HG03432 (cell line): ENCODE results near the gene MAST4.

Experiments
- ATAC-seq: cut with Tn5 transposase; IDR thresholded peaks from one replicate; pipeline ENCODE4 v1.9.1; 2021; ENCODE audit warnings: mild to moderate bottlenecking, moderate library complexity; ENCODE audit not compliant: unreplicated experiment

Gene MAST4

DNA sequence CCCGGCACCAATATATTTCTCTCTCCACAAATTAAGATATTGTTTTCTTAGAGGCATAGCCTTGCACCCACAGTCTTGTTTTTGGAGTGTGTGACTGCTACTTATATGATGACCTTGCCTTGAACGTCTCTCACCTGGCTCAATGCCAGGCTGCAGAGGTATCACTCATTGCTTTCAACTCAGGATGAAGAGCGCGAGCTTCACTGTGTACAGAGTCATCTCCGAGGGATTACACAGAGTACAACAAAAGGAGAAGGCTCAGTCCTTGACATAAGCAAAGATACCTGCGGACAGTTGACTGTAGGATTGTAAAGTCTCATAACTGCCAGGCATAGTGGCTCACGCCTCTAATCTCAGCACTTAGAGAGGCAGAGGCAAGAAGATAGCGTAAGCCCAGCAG lies 546.6 kb downstream of the MAST4 start:
- ATAC-seq, result no peak

- no peak for ATAC-seq
Measured at GRCh38 chr5:67143549-67143948, 547.4 kb downstream of the MAST4 start.

DNA sequence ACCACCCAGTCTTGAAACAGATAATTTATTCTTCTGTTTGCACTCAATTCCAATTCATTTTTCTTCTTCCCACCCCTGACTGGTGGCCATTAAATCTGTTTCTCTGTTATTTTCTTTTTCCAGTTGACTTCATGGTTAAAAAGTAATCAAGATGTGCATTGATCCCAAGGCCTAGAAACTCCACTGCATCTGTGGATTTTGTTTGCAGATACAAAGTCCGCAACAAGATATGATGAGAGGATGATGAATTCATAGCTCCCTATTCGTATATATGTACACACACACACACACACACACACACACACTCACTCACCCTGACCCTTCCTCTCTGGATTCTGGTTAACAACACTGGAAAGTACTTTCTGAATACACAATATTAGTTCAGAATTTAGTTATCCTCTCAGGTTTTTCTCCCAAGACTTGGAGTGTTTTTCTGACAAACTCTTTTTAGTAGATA lies 548.0 kb downstream of the MAST4 start:
- no peak for ATAC-seq

- ATAC-seq, result no peak
Measured at GRCh38 chr5:67146574-67146973, 550.4 kb downstream of the MAST4 start.

- no peak for ATAC-seq
Measured at GRCh38 chr5:67146981-67147380, 550.8 kb downstream of the MAST4 start.

- ATAC-seq, result no peak
Measured at GRCh38 chr5:67147760-67148159, 551.6 kb downstream of the MAST4 start.

DNA sequence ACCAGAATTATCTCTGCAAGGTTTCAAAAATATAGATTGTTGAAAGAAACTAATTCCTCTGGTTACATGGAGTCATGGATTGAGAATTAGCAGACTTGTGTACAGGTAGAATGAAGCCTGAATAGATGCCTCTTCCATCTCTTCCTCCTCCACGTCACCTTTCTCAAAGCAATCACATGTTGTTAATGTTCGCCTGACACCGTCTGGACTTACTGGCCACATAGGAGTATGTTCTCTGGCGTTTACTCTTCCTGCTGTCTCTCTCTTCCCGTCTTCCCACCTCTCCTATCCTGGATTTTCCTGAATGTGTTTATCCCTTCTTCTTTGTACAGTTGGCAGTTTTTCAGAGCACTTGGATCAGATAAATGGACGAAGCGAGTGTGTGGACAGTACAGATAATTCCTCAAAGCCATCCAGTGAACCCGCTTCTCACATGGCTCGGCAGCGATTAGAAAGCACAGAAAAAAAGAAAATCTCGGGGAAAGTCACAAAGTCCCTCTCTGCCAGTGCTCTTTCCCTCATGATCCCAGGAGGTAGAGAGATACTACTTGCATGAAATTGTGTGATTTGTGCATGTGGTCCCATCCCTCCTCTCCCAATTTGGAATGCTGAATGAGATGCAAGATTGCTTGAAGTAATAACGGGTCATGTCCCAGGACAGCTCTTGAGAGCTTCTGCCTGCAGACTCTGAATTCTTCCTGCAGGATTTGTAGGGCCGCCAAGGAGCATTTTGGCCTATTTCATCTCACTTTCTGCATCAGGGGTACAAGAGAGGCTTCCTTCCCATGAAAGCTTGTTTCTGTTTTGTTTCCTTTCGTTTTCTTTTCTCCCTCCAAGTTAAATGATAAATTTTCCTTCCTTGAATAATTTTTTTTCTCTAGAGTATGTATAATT lies 553.1 kb downstream of the MAST4 start:
- no peak for ATAC-seq

DNA sequence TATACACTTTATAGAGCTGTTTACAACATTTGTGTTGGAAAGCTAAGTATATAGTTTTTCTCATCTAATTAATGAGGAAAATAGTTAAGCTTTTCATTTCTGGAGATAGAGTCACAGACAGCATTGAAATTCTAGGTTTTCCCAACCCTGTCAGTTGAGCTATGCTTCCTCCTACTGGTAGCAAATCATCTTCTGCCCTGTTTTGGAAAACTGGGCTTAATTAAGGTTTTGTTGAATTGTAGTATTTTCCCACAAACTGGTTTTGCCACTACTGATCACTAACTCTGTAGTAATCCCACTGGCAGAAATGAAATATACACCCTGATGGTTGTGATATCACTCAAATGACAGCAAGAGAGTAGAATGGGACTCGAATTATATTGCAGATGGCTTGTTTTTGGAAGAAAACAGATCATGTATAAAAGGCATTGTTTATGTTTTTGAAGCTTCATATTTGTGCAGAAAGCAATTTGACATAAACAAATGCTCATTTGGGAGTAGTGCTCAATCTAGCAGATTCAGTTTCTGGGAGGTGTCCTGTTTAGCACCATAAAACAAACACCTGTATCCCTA lies 553.8 kb downstream of the MAST4 start:
- no peak for ATAC-seq

DNA sequence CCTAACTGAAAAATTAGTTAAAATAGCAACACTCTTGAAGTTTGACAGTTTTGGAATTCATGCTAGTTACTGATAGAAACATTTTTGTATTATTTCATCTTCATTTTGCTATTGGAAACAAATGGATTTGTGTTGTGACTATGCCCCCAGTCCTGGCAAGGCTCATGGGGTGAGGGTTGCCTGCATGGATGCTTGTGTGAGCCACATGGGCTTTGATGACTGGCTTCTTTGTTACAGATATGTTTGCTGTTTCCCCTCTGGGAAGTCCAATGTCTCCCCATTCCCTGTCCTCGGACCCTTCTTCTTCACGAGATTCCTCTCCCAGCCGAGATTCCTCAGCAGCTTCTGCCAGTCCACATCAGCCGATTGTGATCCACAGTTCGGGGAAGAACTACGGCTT lies 556.2 kb downstream of the MAST4 start:
- ATAC-seq, result no peak

DNA sequence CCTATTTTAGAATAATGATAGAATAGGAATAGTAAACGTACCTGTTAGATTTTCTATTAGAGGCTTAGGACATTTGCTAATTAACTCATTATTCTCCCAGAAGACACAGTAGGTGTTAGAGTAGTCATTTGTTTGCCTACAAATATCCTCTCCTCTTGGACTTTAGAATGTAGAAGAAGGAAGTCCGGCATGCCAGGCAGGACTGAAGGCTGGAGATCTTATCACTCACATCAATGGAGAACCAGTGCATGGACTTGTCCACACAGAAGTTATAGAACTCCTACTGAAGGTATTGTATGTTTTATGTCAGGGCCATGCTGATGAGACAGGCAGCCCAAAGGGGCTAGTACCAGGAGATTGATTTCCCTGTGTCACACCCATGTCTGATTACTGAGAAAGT lies 557.1 kb downstream of the MAST4 start:
- ATAC-seq, result no peak

- ATAC-seq, result no peak
Measured at GRCh38 chr5:67154556-67155206, 558.5 kb downstream of the MAST4 start.

DNA sequence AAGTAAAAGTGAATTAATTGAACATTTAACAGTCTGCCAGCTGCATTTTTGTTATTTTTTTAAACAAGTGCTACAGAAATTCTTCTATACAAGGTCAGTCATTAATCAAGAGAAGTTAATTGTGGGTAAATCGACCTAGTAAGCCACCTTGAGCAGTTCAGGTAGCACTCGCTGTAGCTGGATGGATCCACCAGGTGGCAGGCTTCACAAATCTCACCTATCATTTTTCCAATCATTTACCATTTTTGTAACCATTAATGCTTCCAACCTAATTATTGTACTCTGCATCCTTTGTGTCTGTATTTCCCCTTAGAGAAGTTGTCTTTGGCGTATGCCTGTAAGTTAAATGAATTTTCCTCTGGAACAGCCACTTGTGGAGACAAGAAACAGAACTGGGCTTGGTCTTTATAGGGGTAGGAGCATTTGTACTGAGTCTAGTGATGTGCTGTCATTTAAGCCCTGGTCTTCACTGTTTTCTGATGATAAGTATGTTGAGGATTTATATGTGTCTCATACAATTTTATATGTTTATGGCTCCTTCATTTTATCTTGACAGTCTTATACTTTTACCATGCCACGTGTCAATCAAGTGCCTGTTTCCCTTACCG lies 560.9 kb downstream of the MAST4 start:
- peak; percentile 69 for ATAC-seq

DNA sequence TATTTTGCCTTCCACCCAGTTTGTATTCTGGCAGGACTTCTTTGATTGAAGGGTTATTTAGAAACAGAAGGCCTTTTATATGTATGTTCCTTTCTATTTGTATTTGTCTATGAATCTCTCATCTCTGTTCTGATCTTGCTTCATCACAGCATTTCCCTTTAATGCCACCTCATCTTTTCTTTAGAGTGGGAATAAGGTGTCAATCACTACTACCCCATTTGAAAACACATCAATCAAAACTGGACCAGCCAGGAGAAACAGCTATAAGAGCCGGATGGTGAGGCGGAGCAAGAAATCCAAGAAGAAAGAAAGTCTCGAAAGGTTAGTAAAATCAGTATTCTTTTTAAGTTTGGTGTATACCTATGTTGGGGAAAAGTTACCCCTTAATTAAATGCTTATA lies 564.1 kb downstream of the MAST4 start:
- no peak for ATAC-seq

GRCh38 chr5:67160985-67161384 lies 564.8 kb downstream of the MAST4 start:
- no peak for ATAC-seq

- ATAC-seq, result no peak
Measured at GRCh38 chr5:67161767-67162166, 565.6 kb downstream of the MAST4 start.

DNA sequence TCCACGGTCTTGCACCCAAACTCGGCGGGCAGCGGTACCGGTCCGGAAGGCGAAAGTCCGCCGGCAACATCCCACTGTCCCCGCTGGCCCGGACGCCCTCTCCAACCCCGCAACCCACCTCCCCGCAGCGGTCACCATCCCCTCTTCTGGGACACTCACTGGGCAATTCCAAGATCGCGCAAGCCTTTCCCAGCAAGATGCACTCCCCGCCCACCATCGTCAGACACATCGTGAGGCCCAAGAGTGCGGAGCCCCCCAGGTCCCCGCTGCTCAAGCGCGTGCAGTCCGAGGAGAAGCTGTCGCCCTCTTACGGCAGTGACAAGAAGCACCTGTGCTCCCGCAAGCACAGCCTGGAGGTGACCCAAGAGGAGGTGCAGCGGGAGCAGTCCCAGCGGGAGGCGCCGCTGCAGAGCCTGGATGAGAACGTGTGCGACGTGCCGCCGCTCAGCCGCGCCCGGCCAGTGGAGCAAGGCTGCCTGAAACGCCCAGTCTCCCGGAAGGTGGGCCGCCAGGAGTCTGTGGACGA lies 567.1 kb downstream of the MAST4 start:
- no peak for ATAC-seq

DNA sequence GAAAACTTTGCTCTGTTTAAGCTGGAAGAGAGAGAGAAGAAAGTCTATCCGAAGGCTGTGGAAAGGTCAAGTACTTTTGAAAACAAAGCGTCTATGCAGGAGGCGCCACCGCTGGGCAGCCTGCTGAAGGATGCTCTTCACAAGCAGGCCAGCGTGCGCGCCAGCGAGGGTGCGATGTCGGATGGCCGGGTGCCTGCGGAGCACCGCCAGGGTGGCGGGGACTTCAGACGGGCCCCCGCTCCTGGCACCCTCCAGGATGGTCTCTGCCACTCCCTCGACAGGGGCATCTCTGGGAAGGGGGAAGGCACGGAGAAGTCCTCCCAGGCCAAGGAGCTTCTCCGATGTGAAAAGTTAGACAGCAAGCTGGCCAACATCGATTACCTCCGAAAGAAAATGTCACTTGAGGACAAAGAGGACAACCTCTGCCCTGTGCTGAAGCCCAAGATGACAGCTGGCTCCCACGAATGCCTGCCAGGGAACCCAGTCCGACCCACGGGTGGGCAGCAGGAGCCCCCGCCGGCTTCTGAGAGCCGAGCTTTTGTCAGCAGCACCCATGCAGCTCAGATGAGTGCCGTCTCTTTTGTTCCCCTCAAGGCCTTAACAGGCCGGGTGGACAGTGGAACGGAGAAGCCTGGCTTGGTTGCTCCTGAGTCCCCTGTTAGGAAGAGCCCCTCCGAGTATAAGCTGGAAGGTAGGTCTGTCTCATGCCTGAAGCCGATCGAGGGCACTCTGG lies 567.8 kb downstream of the MAST4 start:
- no peak for ATAC-seq

DNA sequence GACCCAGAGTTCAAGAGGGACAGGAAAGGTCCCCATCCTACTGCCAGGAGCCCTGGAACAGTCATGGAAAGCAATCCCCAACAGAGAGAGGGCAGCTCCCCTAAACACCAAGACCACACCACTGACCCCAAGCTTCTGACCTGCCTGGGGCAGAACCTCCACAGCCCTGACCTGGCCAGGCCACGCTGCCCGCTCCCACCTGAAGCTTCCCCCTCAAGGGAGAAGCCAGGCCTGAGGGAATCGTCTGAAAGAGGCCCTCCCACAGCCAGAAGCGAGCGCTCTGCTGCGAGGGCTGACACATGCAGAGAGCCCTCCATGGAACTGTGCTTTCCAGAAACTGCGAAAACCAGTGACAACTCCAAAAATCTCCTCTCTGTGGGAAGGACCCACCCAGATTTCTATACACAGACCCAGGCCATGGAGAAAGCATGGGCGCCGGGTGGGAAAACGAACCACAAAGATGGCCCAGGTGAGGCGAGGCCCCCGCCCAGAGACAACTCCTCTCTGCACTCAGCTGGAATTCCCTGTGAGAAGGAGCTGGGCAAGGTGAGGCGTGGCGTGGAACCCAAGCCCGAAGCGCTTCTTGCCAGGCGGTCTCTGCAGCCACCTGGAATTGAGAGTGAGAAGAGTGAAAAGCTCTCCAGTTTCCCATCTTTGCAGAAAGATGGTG lies 568.8 kb downstream of the MAST4 start:
- no peak for ATAC-seq

DNA sequence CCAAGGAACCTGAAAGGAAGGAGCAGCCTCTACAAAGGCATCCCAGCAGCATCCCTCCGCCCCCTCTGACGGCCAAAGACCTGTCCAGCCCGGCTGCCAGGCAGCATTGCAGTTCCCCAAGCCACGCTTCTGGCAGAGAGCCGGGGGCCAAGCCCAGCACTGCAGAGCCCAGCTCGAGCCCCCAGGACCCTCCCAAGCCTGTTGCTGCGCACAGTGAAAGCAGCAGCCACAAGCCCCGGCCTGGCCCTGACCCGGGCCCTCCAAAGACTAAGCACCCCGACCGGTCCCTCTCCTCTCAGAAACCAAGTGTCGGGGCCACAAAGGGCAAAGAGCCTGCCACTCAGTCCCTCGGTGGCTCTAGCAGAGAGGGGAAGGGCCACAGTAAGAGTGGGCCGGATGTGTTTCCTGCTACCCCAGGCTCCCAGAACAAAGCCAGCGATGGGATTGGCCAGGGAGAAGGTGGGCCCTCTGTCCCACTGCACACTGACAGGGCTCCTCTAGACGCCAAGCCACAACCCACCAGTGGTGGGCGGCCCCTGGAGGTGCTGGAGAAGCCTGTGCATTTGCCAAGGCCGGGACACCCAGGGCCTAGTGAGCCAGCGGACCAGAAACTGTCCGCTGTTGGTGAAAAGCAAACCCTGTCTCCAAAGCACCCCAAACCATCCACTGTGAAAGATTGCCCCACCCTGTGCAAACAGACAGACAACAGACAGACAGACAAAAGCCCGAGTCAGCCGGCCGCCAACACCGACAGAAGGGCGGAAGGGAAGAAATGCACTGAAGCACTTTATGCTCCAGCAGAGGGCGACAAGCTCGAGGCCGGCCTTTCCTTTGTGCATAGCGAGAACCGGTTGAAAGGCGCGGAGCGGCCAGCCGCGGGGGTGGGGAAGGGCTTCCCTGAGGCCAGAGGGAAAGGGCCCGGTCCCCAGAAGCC lies 569.6 kb downstream of the MAST4 start:
- peak; percentile 61 for ATAC-seq
